ENCODE data around the gene ZNF366. TPM values are rescaled to one million over a fixed set of nuclear protein-coding genes. Genes with fewer than 3 reads are reported as not detected.

Gene ZNF366
- total and polyA plus RNA-seq, 10 donors: 0.26 to 19.8 (median 9.4) TPM

DNA sequence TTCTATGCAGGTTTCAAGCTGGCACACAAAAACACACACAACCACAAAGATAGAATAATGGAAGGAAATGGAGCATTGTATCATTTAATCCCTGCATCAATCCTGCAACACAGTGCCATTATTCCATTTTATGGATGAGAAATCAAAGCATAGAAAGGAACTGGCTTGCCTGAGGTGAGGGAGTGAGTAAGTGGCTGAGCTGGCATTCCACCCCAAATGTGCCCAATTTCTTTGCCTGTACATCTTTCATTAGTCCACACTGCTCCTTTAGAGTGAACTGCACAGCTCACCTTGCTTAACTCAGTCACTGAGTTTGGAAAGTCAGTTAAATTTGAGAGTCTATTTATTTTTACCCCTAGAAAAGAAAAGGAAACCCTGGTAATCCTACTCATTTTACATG is 28.9 kb downstream of the ZNF366 start:
- peaks cover 0 to 13% (median 3%) of the 10 kb centered on the region in 6 donors for H3K4me1 ChIP-seq
- TF ChIP-seq, protein P1, sequence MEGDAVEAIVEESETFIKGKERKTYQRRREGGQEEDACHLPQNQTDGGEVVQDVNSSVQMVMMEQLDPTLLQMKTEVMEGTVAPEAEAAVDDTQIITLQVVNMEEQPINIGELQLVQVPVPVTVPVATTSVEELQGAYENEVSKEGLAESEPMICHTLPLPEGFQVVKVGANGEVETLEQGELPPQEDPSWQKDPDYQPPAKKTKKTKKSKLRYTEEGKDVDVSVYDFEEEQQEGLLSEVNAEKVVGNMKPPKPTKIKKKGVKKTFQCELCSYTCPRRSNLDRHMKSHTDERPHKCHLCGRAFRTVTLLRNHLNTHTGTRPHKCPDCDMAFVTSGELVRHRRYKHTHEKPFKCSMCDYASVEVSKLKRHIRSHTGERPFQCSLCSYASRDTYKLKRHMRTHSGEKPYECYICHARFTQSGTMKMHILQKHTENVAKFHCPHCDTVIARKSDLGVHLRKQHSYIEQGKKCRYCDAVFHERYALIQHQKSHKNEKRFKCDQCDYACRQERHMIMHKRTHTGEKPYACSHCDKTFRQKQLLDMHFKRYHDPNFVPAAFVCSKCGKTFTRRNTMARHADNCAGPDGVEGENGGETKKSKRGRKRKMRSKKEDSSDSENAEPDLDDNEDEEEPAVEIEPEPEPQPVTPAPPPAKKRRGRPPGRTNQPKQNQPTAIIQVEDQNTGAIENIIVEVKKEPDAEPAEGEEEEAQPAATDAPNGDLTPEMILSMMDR (IDR thresholded peaks at IDR 0.05 in 8 of 11, conservative IDR thresholded peaks at IDR 0.05 in 3 of 11): no peak
- TF ChIP-seq POLR2A (IDR thresholded peaks at IDR 0.05) (no peak), POLR2AphosphoS5 (IDR thresholded peaks at IDR 0.05) (no peak)
- no peak for DNase-seq
- H3K36me3 ChIP-seq: no peaks in the 10 kb centered on the region
- intact Hi-C loops (cut with DNase I; ENCODE audit: low total_unique reads): no loop called here
- no peak overlapping the region for H3K27ac ChIP-seq
- H3K27me3 ChIP-seq (replicated peaks in 1 of 7): no peaks in the 10 kb centered on the region
- H3K9me3 ChIP-seq: no peaks in the 10 kb centered on the region
- H3K4me3 ChIP-seq: no peak overlapping the region

DNA sequence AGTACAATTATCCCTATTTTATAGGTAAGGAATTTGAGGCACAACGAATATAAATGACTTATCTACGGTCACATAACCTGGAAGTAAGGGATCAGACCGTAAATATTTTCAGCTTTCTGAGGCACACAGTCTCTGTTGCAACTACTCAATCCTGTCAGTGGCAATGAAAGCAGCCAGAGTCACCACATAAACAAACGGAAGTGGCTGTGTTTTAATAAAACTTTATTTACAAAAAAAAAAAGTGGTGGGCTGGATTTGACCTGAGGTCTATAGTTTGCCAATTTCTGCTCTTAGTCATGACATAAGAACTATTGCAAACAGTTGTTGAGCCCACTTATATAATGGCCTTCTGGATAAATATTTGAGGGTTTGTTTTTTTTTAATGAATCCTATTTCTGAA is 29.6 kb downstream of the ZNF366 start:
- Histone ChIP-seq H3K4me1 (peaks cover 0 to 19% (median 4%) of the 10 kb centered on the region in 6 donors), H3K27me3 (replicated peaks in 1 of 7) (no peaks in the 10 kb centered on the region), H3K9me3 (no peaks in the 10 kb centered on the region), H3K4me3 (no peak overlapping the region), H3K36me3 (no peaks in the 10 kb centered on the region), H3K27ac (no peak overlapping the region)
- WGBS, 5 donors: 80 to 93% (median 87%) methylated on average over 4 of the region's 4 CpGs
- TF ChIP-seq, protein P1 (IDR thresholded peaks at IDR 0.05 in 8 of 11, conservative IDR thresholded peaks at IDR 0.05 in 3 of 11): no peak
- TF ChIP-seq POLR2AphosphoS5 (IDR thresholded peaks at IDR 0.05) (no peak), POLR2A (IDR thresholded peaks at IDR 0.05) (no peak)
- intact Hi-C loops (cut with DNase I; ENCODE audit: low total_unique reads): no loop called here
- no peak for DNase-seq

DNA sequence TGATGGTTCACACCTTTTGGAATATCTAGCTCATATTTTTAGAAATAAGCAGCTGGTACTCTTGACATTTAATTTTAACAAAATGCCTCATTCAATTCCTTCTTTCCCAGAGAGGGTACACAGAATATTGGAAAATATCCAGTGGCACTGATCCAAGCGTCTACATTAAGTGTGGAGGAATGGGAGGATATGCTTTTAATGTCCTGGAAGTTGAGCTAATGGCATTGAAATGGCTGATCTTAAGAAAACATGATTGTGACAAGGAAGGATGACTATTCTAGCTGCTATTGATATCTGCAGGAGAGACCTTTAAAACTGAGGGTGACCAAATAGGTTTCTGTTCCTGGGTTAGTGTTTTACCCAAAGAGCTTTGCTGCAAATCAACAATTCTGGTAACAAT is 30.0 kb downstream of the ZNF366 start:
- Histone ChIP-seq H3K27ac (no peak overlapping the region), H3K27me3 (replicated peaks in 1 of 7) (no peaks in the 10 kb centered on the region), H3K4me1 (peaks cover 0 to 24% (median 9%) of the 10 kb centered on the region in 6 donors), H3K4me3 (no peak overlapping the region), H3K9me3 (no peaks in the 10 kb centered on the region), H3K36me3 (no peaks in the 10 kb centered on the region)
- TF ChIP-seq, protein P1 (IDR thresholded peaks at IDR 0.05 in 8 of 11, conservative IDR thresholded peaks at IDR 0.05 in 3 of 11): no peak
- TF ChIP-seq POLR2AphosphoS5 (IDR thresholded peaks at IDR 0.05) (no peak), POLR2A (IDR thresholded peaks at IDR 0.05) (no peak)
- DNase-seq: no peak
- intact Hi-C loops (cut with DNase I; ENCODE audit: low total_unique reads): no loop called here
- 48 to 75% (median 70%) methylated on average over 1 of the region's 1 CpG for WGBS, 5 donors

DNA sequence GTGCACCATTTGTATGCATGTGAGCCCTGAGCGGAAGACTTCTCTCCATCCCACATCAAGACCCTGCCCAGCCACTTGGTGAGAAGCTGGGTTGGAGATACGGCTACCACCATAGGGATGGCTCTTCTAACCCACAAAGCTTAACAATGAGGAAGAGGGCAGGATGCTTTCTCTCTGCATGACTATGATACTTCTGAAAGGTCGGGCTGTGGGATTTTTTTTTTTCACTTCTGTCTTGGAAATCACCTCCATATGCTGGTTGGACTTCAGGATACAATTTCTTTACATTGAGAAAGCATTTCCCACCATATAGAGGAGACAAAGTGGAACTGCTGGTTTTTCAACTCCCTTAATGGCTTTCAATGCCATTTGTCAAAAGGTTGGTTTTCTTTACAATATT is 30.5 kb downstream of the ZNF366 start:
- intact Hi-C loops (cut with DNase I; ENCODE audit: low total_unique reads): no loop called here
- Histone ChIP-seq H3K9me3 (no peaks in the 10 kb centered on the region), H3K4me3 (no peak overlapping the region), H3K36me3 (no peaks in the 10 kb centered on the region), H3K27ac (no peak overlapping the region), H3K4me1 (peaks cover 0 to 28% (median 12%) of the 10 kb centered on the region in 6 donors), H3K27me3 (replicated peaks in 1 of 7) (no peaks in the 10 kb centered on the region)
- WGBS, 5 donors: 81 to 93% (median 82%) methylated on average over 3 of the region's 3 CpGs
- DNase-seq: no peak
- TF ChIP-seq POLR2A (IDR thresholded peaks at IDR 0.05) (no peak), POLR2AphosphoS5 (IDR thresholded peaks at IDR 0.05) (no peak)
- TF ChIP-seq, protein P1 (IDR thresholded peaks at IDR 0.05 in 8 of 11, conservative IDR thresholded peaks at IDR 0.05 in 3 of 11): no peak
